WERI-Rb-1 (cell line): Measurements from ENCODE around the gene CDKN3.

ENCODE experiments used
- DNase-seq: peaks from one replicate; pipeline ENCODE4 v3.0.0-alpha.2; 2020
- H3K27ac ChIP-seq: fragments of 250-450 bp; sonication (Bioruptor Pico); 2 replicates; pipeline ENCODE4 v1.5.1; 2020; ENCODE audit warnings: mild to moderate bottlenecking, moderate library complexity
- H3K27me3 ChIP-seq: fragments of 250-450 bp; sonication (Bioruptor Pico); 2 replicates; pipeline ENCODE4 v1.5.1; 2021; ENCODE audit warnings: mild to moderate bottlenecking, low read depth, moderate library complexity; ENCODE audit not compliant: insufficient read depth, severe bottlenecking
- H3K36me3 ChIP-seq: fragments of 250-450 bp; sonication (Bioruptor Pico); 2 replicates; pipeline ENCODE4 v1.5.1; 2020; ENCODE audit warnings: mild to moderate bottlenecking, moderate library complexity
- H3K4me3 ChIP-seq: 2 replicates; pipeline ENCODE4 v1.5.1; 2011; ENCODE audit warnings: low read depth, mild to moderate bottlenecking, control low read depth, low read length
- H3K9me3 ChIP-seq: fragments of 250-450 bp; sonication (Bioruptor Pico); 2 replicates; pipeline ENCODE4 v1.5.1; 2021; ENCODE audit warnings: mild to moderate bottlenecking, moderate library complexity; ENCODE audit not compliant: severe bottlenecking
- CTCF ChIP-seq: IDR thresholded peaks from 2 replicates; pipeline ENCODE4 v1.5.1; 2011; ENCODE audit warnings: low read depth, mild to moderate bottlenecking, control low read depth, inconsistent platforms, low read length

The CDKN3 gene

DNA sequence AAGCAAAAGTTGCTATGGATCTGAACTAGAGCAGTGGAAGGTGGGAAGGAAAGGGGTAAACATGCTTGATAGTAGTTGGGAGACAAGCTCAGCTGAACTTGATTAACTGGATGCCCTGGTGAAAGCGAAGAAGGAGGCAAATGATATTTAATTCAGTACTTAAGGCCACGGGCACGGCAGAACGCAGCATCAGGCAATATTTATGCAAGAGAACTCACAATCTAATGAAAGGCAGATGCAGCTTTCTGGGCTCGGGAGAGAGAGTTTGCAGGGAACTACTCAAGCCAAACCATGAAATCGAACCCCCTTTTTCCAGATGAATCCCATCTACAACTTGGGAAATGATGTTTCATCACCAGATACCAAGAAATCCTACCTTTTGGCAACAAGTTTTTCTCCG is 47.9 kb downstream of the CDKN3 start:
- no peaks in the 10 kb centered on the region; the same call in 1 of the 2 replicates for H3K36me3 ChIP-seq
- H3K27ac ChIP-seq, result no peak overlapping the region
- DNase-seq, result no peak
- H3K9me3 ChIP-seq, result no peaks in the 10 kb centered on the region
- H3K27me3 ChIP-seq, result no peaks in the 10 kb centered on the region
- TF ChIP-seq CTCF, result no peak
- H3K4me3 ChIP-seq, result no peak overlapping the region

GRCh38 chr14:54446161-54446693 is 49.4 kb downstream of the CDKN3 start:
- Histone ChIP-seq H3K27ac (no peak overlapping the region), H3K9me3 (no peaks in the 10 kb centered on the region), H3K4me3 (no peak overlapping the region), H3K36me3 (no peaks in the 10 kb centered on the region), H3K27me3 (no peaks in the 10 kb centered on the region)
- TF ChIP-seq CTCF, result no peak
- DNase-seq, result no peak

GRCh38 chr14:54447231-54447692 is 50.5 kb downstream of the CDKN3 start:
- H3K27ac ChIP-seq, result no peak overlapping the region
- TF ChIP-seq CTCF, result no peak
- no peak overlapping the region for H3K4me3 ChIP-seq
- no peaks in the 10 kb centered on the region for H3K36me3 ChIP-seq
- no peaks in the 10 kb centered on the region for H3K9me3 ChIP-seq
- no peak for DNase-seq
- H3K27me3 ChIP-seq, result no peaks in the 10 kb centered on the region

DNA sequence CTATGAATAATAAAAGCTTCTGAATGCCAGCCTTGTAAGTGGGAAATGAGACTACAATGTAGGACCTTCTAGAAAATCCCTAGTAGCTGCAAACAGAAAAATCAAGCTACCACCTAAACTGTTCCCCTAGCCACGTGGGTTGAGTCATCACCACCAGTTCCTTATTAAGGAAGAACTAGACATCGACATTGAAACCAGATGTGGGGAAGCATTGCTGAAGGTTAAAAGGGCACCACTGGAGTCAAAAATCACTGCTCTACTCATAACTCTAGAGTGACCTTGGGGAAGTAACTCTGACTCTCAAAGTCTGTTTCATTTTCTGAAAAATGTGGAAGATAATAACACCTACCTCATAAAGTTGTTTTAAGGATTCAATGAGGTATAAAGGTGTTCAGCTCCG is 53.7 kb downstream of the CDKN3 start:
- no peak for TF ChIP-seq CTCF
- H3K36me3 ChIP-seq, result no peaks in the 10 kb centered on the region
- no peaks in the 10 kb centered on the region for H3K27me3 ChIP-seq
- no peak for DNase-seq
- no peak overlapping the region for H3K4me3 ChIP-seq
- H3K9me3 ChIP-seq, result no peaks in the 10 kb centered on the region
- H3K27ac ChIP-seq, result no peak overlapping the region

DNA sequence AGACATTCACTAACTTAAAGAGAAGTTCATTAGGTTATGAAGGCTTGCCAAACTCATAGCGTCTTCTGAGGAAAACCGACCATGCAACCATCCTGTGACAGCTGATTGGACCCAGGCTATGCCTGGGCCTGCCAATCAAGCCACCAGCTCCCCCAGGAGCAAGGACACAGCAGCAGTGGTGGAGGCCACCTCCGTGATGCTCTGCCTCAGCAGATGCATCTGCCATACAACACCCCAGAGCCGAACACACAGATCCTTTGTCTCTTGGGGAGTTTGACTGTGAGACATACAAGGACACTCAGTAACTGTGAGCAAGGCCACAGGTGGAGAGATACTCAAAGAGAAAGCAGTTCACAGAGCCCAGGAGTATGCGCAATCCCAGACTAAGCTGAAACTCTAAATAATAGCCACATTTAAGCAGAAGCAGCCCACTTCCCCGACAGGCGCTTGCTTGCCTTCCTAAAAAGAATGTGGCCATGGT is 54.4 kb downstream of the CDKN3 start:
- Histone ChIP-seq H3K36me3 (no peaks in the 10 kb centered on the region), H3K27ac (no peak overlapping the region), H3K4me3 (no peak overlapping the region), H3K27me3 (no peaks in the 10 kb centered on the region), H3K9me3 (no peaks in the 10 kb centered on the region)
- TF ChIP-seq CTCF, result no peak
- no peak for DNase-seq

DNA sequence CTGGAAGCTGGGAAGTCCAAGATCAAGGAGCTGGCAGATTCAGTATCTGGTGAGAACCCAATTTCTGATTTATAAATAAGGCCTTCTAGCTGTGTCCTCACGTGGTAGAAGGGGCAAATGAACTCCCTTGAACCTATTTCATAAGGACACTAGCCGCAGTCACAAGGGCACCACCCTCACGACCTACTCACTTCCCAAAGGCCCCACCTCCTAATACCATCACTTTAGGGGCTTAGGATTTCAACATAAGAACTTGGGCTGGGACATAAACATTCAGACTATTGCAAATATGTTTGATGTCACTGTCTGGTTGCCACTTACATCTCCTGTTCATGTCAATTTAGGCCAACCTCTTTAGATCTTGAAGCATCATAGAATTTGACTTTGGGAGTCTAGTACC is 55.2 kb downstream of the CDKN3 start:
- Histone ChIP-seq H3K27me3 (no peaks in the 10 kb centered on the region), H3K27ac (no peak overlapping the region), H3K9me3 (no peaks in the 10 kb centered on the region), H3K36me3 (no peaks in the 10 kb centered on the region), H3K4me3 (no peak overlapping the region)
- DNase-seq, result no peak
- no peak for TF ChIP-seq CTCF
